Endodermal cell (in vitro differentiated cells): ENCODE data around the gene TMEM190. TPM values are rescaled to one million over a fixed set of nuclear protein-coding genes. Genes with fewer than 3 reads are reported as not detected.

Experiments
- DNase-seq: peaks from one replicate; pipeline ENCODE4 v3.0.0-alpha.2; 2017
- H3K27ac ChIP-seq: 2 replicates; pipeline ENCODE4 v1.5.1; 2013; ENCODE audit warnings: mild to moderate bottlenecking, low read depth, low read length, moderate library complexity
- H3K27me3 ChIP-seq: 2 replicates; pipeline ENCODE4 v1.6.1; 2013; ENCODE audit warnings: mild to moderate bottlenecking, low read length, moderate library complexity; ENCODE audit not compliant: insufficient read depth, control insufficient read depth, poor library complexity, severe bottlenecking
- H3K36me3 ChIP-seq: 2 replicates; pipeline ENCODE4 v1.7.0; 2013; ENCODE audit warnings: mild to moderate bottlenecking, low read length, moderate library complexity; ENCODE audit not compliant: control insufficient read depth, insufficient read depth
- H3K4me1 ChIP-seq: one replicate; pipeline ENCODE4 v1.7.0; 2013; ENCODE audit warnings: low read length; ENCODE audit not compliant: control insufficient read depth, insufficient read depth
- H3K4me3 ChIP-seq: 2 replicates; pipeline ENCODE4 v1.5.1; 2013; ENCODE audit warnings: mild to moderate bottlenecking, low read length, moderate library complexity
- H3K9ac ChIP-seq: 2 replicates; pipeline ENCODE4 v1.6.1; 2013; ENCODE audit warnings: mild to moderate bottlenecking, low read length, moderate library complexity; ENCODE audit not compliant: poor library complexity, severe bottlenecking; ENCODE audit errors: extremely low read depth
- H3K9me3 ChIP-seq: 2 replicates; pipeline ENCODE4 v1.6.1; 2013; ENCODE audit warnings: mild to moderate bottlenecking, low read length, moderate library complexity; ENCODE audit not compliant: control insufficient read depth
- H3K27ac Mint-ChIP-seq: 2 replicates; pipeline ENCODE4 v1.8.0; 2020; ENCODE audit warnings: mixed read lengths
- H3K27me3 Mint-ChIP-seq: 2 replicates; pipeline ENCODE4 v1.8.0; 2021; ENCODE audit warnings: mild to moderate bottlenecking, mixed read lengths; ENCODE audit not compliant: insufficient read depth
- H3K36me3 Mint-ChIP-seq: 2 replicates; pipeline ENCODE4 v1.8.0; 2020; ENCODE audit warnings: low read depth, mixed read lengths
- H3K4me1 Mint-ChIP-seq: 2 replicates; pipeline ENCODE4 v1.8.0; 2020; ENCODE audit warnings: mixed read lengths
- H3K4me3 Mint-ChIP-seq: 2 replicates; pipeline ENCODE4 v1.8.0; 2020; ENCODE audit warnings: mild to moderate bottlenecking, moderate library complexity, mixed read lengths
- H3K9me3 Mint-ChIP-seq: 2 replicates; pipeline ENCODE4 v1.8.0; 2020; ENCODE audit warnings: mild to moderate bottlenecking, mixed read lengths
- CTCF ChIP-seq: fragments of 200-600 bp; sonication (generic); conservative IDR thresholded peaks from 2 replicates; pipeline ENCODE4 v1.5.0; 2021; ENCODE audit warnings: antibody characterized with exemption, mild to moderate bottlenecking
- WGBS, 2 experiments: methylation state at CpG; one replicate each; pipeline versions ENCODE4 v1.1.5 to v1.1.7; 2013; ENCODE audit warnings: missing lambda C conversion rate in 2 of 2, mixed read lengths in 1 of 2; ENCODE audit not compliant: insufficient coverage in 1 of 2, insufficient read length in 1 of 2; 5-methylcytosine and 5-hydroxymethylcytosine counted together
- total RNA-seq, 2 donors: library from RNA; stranded (reverse); fragmentation: NEBNext Ultra II Directional in 1 of 2; extraction: Animal tissue kit (Norgen Biotek cat#: 25700) in 1 of 2; gene quantifications; 2 replicates in 1 of 2; 3 replicates in 1 of 2; pipeline ENCODE4 v1.2.1, GENCODE V29; 2021

The TMEM190 gene
- total RNA-seq, 2 donors from 2014 or later: 1.2 TPM; not detected in 1

- H3K27ac Mint-ChIP-seq: no peak overlapping the region
- Histone ChIP-seq H3K27ac (no peak overlapping the region), H3K4me3 (peak overlapping the region; percentile 76), H3K9ac (no peak overlapping the region), H3K36me3 (peaks cover 4% of the 10 kb centered on the region), H3K9me3 (no peaks in the 10 kb centered on the region), H3K4me1 (peaks cover 4% of the 10 kb centered on the region), H3K27me3 (peaks cover 63% of the 10 kb centered on the region)
- peaks cover 5% of the 10 kb centered on the region for H3K4me1 Mint-ChIP-seq
- 5 to 11% methylated on average over 17 to 24 of the region's 24 CpGs for WGBS, 2 experiments
- peaks cover 6% of the 10 kb centered on the region for H3K36me3 Mint-ChIP-seq
- no peak for DNase-seq
- H3K9me3 Mint-ChIP-seq: no peaks in the 10 kb centered on the region
- peak overlapping the region; percentile 50 for H3K4me3 Mint-ChIP-seq
- no peak for TF ChIP-seq CTCF
- H3K27me3 Mint-ChIP-seq: peaks cover 77% of the 10 kb centered on the region
These were observed 23.2 kb upstream of the TMEM190 start for GRCh38 chr19:55353356-55353802.

- Mint-ChIP-seq H3K9me3 (no peaks in the 10 kb centered on the region), H3K4me1 (no peaks in the 10 kb centered on the region), H3K27ac (no peak overlapping the region), H3K4me3 (peak overlapping the region; percentile 50), H3K36me3 (peaks cover 2% of the 10 kb centered on the region), H3K27me3 (peaks cover 84% of the 10 kb centered on the region)
- H3K9me3 ChIP-seq: no peaks in the 10 kb centered on the region
- peaks cover 63% of the 10 kb centered on the region for H3K27me3 ChIP-seq
- H3K36me3 ChIP-seq: peaks cover 4% of the 10 kb centered on the region
- peak; percentile 94 for DNase-seq
- H3K27ac ChIP-seq: no peak overlapping the region
- peak overlapping the region; percentile 76 for H3K4me3 ChIP-seq
- WGBS, 2 experiments: 3 to 5% methylated on average over 18 to 72 of the region's 72 CpGs
- no peak for TF ChIP-seq CTCF
- no peaks in the 10 kb centered on the region for H3K4me1 ChIP-seq
- no peak overlapping the region for H3K9ac ChIP-seq
These were observed 22.6 kb upstream of the TMEM190 start for GRCh38 chr19:55353803-55354697.

GRCh38 chr19:55354698-55355212, 21.9 kb upstream of the TMEM190 start, which contains the start of gene COX6B2:
Gene COX6B2, minus strand, starts transcription at chr19:55354719. Its CDS starts 198 bp downstream, at chr19:55354521.
- peak; percentile 12 for TF ChIP-seq CTCF
- Mint-ChIP-seq H3K36me3 (peaks cover 2% of the 10 kb centered on the region), H3K4me1 (no peaks in the 10 kb centered on the region), H3K4me3 (peak within 1 kb of the TSS; percentile 50), H3K9me3 (no peaks in the 10 kb centered on the region), H3K27me3 (peaks cover 89% of the 10 kb centered on the region), H3K27ac (no peak within 1 kb of the TSS)
- H3K9ac ChIP-seq: no peak within 1 kb of the TSS
- H3K4me1 ChIP-seq: no peaks in the 10 kb centered on the region
- DNase-seq: no peak
- WGBS, 2 experiments: 5 to 9% methylated on average over 15 to 27 of the region's 43 CpGs
- no peaks in the 10 kb centered on the region for H3K9me3 ChIP-seq
- no peak within 1 kb of the TSS for H3K27ac ChIP-seq
- H3K36me3 ChIP-seq: no peaks in the 10 kb centered on the region
- peaks cover 63% of the 10 kb centered on the region for H3K27me3 ChIP-seq
- H3K4me3 ChIP-seq: peak within 1 kb of the TSS; percentile 76
